Hepatocyte (in vitro differentiated cells): ENCODE results near the gene OTOGL.

ENCODE experiments used
- CTCF ChIP-seq: fragments of 200-600 bp; sonication (generic); IDR thresholded peaks from 2 replicates; pipeline ENCODE4 v1.5.1; 2016; ENCODE audit warnings: antibody characterized with exemption, mild to moderate bottlenecking; ENCODE audit not compliant: poor library complexity
- EZH2phosphoT487 ChIP-seq: fragments of 200-600 bp; sonication (generic); IDR thresholded peaks from one replicate; pipeline ENCODE4 v1.6.1; 2018; ENCODE audit warnings: antibody characterized with exemption, mild to moderate bottlenecking, low read depth, moderate library complexity; ENCODE audit not compliant: unreplicated experiment, severe bottlenecking

GRCh38 chr12:80154261-80154660 is 54.9 kb downstream of the OTOGL start:
- TF ChIP-seq CTCF (no peak), EZH2phosphoT487 (no peak)
